HT-29 (cell line): ENCODE results near the gene SPAST. TPM values are rescaled to one million over a fixed set of nuclear protein-coding genes. Genes with fewer than 3 reads are reported as not detected.
"Not testable (repeated sequence)": the region's sequence is repeated elsewhere in the genome, so short reads cannot be mapped to it uniquely, and the experiment has no call there.

Experiments used
- DNase-seq: peaks from one replicate; pipeline ENCODE4 v3.0.0-alpha.2; 2015; ENCODE audit warnings: low spot score
- total RNA-seq: library from RNA; depleted of rRNA; stranded (reverse); fragments of >200 nt; shearing (Covaris generic); gene quantifications from 2 replicates; pipeline ENCODE4 v1.2.3, GENCODE V29; 2014; rRNA removed

SPAST gene
- total RNA-seq, 1 experiment from 2014 or later = 10.8 TPM

DNA sequence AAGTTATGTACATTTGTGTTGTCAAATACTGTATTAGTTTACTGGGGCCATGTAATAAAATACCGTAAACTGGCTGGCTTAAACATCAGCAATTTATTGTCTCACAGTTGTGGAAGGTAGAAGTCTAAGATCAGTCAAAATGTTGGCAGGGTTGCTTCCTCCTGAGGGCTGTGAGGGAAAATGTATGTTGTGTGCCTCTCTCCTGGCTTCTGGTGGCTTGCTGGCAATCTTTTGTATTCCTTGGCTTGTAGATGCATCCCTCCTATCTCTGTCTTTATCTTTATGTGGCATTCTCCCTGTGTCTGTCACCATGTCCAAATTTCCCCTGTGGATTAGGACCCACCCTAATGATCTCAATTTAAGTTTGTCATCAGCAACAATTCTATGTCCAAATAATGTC lies 65.3 kb downstream of the SPAST start:
- no peak for DNase-seq

DNA sequence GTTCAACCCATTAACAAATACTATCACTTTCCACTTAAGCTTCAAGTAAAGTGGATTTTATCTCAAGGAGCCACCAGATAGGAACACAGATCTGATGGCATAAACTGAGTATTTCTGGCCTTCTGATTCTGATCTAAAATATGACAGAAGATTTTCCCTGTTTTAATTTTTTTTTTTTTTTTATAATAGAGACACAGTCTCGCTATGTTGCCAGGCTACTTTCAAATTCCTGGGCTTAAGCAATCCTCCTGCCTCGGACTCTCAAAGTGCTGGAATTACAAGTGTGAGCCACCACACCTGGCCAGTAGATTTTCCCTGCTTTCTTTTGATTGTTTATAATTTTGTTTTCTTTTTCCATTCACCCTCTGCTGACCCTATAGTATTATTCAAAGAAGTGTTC lies 65.7 kb downstream of the SPAST start:
- DNase-seq = no peak

DNA sequence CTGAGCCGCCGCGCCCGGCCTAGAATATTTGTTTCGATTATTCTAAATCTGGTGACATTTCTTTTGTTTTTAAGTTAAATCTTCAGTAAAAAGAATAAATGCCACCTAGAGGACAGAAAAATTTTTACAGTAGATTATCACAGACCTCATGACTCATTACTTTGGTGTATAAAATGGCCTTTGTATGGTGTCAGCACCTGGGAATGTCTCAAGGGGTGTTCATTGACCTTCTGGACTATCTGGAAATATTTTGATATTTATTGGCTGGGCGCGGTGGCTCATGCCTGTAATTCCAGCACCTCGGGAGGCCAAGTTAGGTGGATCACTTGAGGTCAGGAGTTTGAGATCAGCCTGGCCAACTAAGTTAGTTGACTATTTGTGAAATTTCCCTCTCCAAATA lies 72.1 kb downstream of the SPAST start:
- DNase-seq = peak; percentile 79

DNA sequence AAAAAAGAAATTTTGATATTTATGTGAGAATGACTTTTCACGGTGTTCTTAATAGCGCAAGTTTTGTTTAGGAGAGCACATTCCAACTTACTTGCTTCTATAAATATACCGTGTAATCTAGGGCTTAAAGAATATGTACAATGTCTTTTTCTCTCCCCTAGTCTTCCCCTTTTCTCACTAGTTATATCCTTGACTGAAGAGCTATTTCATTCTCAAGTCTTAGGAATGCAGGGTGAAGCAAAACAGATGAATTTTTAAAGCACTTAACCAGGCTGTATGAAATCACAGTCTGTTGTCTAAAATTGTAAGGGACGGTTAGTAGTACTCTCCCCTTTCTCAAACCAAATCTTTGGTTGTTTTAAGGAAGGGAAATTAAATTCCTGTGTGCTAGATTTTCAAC lies 72.7 kb downstream of the SPAST start:
- no peak for DNase-seq

DNA sequence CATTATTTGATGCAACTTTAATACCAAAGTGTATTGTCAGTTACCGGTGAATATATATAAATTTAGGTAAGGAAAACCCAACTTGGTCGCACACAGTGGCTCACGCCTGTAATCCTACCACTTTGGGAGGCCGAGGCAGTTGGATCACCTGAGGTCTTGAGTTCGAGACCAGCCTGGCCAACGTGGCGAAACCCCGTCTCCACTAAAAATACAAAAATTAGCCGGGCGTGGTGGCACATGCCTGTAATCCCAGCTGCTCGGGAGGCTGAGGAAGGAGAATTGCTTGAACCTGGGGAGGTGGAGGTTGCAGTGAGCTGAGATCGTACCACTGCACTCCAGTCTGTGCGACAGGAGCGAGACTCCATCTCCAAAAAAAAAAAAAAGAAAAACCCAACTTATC lies 88.2 kb downstream of the SPAST start:
- DNase-seq = not testable (repeated sequence)

DNA sequence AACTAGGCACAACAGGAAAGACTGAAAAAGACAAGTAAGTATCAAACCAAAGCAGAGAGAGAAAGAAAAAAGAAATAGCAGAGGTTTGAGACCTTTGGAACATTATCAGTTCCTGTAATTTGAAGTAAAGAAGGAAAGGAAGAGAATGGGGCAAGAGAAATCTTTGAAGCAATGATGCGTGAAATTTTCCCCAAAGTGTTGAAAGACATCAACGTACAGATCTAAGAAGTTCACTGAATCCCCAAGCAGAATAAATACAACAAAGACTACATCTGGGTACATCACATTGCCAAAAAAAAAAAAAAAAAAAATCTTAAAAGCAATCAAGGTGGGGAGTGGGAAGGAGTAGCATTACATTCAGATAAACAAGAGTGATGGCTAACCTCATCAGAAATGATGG lies 96.3 kb downstream of the SPAST start:
- no peak for DNase-seq

DNA sequence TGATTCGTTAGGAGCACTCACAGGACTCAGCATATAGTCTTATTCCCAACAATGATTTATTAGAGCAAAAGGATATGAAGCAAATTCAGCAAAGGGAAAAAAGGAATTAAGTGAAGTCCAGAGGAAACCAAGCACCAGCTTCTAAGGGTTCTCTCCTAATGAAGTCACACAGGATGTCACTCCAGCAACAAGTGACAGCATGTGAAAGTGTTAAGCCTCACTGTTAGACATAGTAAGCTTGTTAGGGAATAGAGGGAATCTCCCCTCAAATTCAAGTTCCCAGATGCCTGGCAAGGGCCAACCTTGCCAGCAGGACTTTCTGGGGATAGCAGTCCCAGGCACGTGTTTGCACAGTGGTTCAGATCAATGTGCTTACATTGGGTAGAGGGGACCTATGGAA lies 97.9 kb downstream of the SPAST start:
- DNase-seq = no peak

DNA sequence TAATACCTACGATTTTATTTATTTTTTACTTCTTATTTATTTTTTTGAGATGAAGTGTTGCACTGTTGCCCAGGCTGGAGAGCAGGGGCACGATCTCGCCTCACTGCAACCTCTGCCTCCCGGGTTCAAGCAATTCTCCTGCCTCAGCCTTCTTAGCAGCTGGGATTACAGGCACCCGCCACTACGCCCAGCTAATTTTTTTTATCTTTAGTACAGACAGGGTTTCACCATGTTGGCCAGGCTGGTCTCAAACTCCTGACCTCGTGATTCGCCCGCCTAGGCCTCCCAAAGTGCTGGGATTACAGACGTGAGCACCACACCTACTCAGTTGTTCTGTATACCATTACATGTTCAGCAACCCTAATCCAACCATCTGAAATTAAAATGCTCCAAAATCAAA lies 100.9 kb downstream of the SPAST start:
- DNase-seq = not testable (repeated sequence)

DNA sequence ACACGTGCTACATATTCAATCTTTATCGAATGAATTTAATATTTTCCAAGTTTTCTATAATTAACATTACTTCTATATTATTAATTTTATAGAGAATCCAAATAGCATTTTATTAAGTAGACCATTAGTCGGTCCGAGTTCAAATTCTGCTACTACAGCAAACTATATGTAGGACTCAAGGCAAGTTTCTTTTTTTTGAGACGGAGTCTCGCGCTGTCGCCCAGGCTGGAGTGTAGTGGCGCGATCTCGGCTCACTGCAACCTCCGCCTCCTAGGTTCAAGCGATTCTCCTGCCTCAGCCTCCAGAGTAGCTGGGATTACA lies 101.6 kb downstream of the SPAST start:
- DNase-seq = not testable (repeated sequence)

DNA sequence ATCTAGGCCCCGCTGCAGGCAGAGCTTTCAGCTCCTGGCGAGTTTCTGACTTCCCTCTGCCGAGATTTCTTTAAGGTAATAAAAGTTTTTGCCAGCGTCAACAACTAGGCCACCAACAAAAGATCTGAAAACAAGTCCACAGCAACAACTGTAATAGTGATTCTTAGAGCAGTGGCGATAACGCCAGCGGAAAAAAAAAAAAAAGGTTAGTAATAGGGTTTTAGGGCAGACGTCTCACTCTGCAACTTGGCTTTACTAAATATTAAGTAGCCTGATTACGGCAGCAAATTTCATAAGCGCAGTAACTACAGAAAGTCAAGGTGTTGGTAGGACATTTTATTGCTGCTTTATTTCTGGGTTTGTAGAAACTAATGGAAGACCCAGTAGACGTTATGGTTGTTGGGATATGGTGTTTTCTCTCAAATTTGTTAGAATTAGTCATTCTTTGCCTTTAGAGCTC lies 102.8 kb downstream of the SPAST start:
- no peak for DNase-seq

DNA sequence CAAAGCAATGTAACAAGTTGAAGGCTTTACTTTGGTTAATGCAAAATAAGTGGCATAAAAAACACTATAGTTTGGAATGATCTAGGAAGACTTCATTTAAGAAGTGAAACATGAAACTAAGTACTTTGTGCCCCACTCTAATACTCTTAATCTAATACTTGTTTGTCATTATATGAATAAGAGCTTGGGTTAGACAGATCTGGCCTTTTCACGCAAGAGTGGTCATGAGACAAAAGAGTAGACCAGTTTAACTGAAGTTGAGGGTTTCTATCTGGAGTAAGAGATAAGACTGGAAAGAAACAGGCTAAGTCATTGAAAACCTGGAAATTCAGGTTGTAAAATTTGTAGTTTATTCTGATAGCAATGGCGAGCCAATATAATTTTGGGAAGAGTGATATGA lies 105.2 kb downstream of the SPAST start:
- no peak for DNase-seq

DNA sequence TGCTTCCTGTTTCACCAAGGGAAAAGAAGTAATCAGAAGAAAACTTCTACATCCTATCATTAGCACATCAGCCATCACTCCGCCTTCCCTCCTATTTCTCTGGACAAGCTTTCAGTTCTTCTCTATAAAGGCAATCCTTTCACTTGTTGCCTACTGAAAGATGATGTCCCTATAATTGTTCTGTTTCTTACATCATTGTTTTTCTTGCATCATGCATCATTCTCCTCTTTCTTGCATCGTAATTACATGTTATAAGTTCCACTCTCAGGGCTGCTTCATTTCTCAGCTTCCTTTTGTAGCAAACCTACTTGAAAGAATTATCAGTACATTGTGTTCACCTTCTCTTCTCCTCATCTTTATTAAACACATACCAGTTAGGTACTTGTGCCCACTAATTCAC lies 109.5 kb downstream of the SPAST start:
- no peak for DNase-seq

DNA sequence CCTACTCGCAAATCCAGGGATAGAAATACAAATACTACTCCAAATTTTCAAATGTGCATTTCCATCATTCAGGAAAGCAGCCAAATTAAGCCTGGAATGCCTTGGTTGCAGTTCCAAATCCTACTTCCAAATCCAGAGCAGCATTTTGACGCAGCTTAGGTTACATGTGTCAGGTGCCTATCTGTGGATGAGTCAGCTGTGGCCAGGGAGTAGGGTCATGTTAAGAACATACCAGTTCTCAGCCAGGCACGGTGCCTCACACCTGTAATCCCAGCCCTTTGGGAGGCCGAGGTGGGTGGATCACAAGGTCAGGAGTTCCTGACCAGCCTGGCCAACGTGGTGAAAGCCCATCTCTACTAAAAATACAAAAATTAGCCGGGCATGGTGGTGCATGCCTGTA lies 119.3 kb downstream of the SPAST start:
- DNase-seq = no peak

DNA sequence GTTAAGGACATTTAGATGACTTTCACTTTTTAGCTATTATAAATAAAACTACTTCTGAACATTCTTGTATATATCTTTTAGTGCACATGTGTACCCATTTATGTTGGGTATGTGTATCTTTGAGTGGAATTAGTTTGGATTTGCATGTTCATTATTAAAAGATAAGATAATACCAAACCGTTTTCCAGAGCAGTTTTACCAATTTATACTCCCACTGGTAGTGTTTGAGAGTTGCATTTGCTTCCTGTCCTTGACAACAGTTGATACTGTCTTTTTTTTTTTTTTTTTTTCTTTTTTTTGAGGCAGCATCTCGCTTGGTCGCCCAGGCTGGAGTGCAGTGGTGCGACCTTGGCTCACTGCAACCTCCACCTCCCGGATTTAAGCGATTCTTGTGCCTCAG lies 125.7 kb downstream of the SPAST start:
- no peak for DNase-seq

DNA sequence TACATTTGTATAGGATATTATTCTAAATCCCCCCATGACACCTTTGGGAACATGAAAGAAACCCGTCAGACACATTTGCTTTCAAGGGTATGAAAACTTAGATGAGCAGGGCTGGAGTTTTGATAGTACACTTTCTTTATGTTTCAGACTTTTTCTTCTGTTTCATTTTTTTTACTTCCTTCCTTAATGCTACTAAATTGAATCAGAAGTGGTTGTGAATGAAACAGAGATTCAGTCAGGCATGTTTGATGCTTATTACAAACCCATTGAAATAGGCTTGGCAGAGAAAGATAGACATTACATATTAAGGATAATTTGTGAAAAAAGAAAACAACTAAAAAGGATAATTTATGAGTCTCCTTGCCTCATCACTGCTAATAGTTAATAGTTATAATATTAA lies 129.1 kb downstream of the SPAST start:
- DNase-seq = no peak

DNA sequence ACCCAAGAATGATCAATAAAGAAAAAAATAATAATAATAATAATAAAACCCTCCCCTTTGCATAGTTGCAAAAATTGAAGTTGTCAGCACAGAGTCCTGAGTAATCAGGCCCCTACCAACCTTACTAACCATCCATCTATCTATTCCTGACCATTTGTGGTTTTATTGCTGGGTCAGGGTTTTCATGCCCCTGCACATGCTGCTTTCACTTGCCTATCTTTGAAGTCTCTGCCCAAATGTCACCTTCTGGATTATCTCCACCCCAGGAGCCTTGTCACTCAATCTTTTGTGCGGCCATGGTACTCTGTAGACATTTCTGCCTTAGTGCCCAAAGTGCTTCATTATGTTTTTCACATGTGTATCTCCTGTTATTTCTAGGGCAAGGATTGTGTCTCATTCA lies 137.5 kb downstream of the SPAST start:
- no peak for DNase-seq

DNA sequence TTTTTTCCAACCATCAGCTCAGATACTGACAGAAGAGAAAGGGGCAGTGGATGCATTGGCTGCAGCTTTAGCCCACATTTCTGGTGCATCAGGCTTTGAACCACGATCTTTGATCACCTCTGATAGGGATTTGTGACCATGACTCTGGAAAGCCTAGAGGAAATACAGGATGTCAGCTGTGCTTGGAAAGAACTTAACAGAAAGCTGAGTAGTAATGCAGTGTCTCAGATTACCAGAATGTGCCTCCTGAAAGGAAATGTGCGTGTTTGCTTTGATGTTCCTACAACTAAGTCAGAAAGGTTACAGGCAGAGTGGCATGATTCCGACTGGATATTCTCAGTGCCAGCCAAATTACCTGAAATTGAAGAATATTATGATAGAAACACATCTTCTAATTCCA lies 140.1 kb downstream of the SPAST start:
- DNase-seq = not testable (repeated sequence)

Other genes starting within 250 kb of the SPAST start
- 32.6 and 42.2 TPM in 2 replicates for gene MEMO1, start 52.5 kb upstream of the SPAST start, total RNA-seq
- 61.4 and 63.7 TPM in 2 replicates for gene DPY30, start 23.8 kb upstream of the SPAST start, total RNA-seq
- 11.0 and 11.6 TPM in 2 replicates for gene SLC30A6, start 102.3 kb downstream of the SPAST start, total RNA-seq
- gene NLRC4, start 201.3 kb downstream of the SPAST start, total RNA-seq = not detected in 2 replicates
- 4.6 and 11.9 TPM in 2 replicates for gene YIPF4, start 214.3 kb downstream of the SPAST start, total RNA-seq